ENCODE data around the gene KLRF2. TPM values are rescaled to one million over a fixed set of nuclear protein-coding genes. Genes with fewer than 3 reads are reported as not detected.

The KLRF2 gene
- total and polyA plus RNA-seq, 2 of the 8 experiments (the other 6 are each of a cell fraction or from before 2014, with no cell fraction given) = not detected

GRCh38 chr12:9909724-9910123 lies 28.4 kb downstream of the KLRF2 start (continued):
- TF ChIP-seq SRF (IDR thresholded peaks at IDR 0.05; ENCODE audit: low read depth, low read length) (no peak), SP4 (IDR thresholded peaks at IDR 0.05; ENCODE audit: low read length) (no peak; the same call in 1 of the 2 replicates), SP1 (IDR thresholded peaks at IDR 0.05; ENCODE audit: low read depth, low read length) (0 out of 2 replicates have a peak, but pooled peaks have one; percentile 2), CHD1 (IDR thresholded peaks at IDR 0.05; ENCODE audit: low read depth, low read length) (peak; percentile 43; the same call in 1 of the 2 replicates), NANOG (IDR thresholded peaks at IDR 0.05; ENCODE audit: insufficient read depth, low read depth, low read length, poor library complexity, severe bottlenecking) (no peak), POU5F1 (IDR thresholded peaks at IDR 0.05; ENCODE audit: low read depth, low read length) (no peak), CREB1 (IDR thresholded peaks at IDR 0.05) (no peak), POLR2A (IDR thresholded peaks at IDR 0.05; ENCODE audit: control extremely low read depth in 1 of 2, low read depth in 2 of 2, low read length in 2 of 2) (peak in 1 of 2 experiments; percentile 58; a peak in 1 of 3 replicates), SIX5 (IDR thresholded peaks at IDR 0.05; ENCODE audit: low read depth, low read length) (no peak), RXRA (IDR thresholded peaks at IDR 0.05; ENCODE audit: insufficient read depth, low read depth, low read length) (no peak)
